Measurements from ENCODE around the gene SLC23A2. TPM values are rescaled to one million over a fixed set of nuclear protein-coding genes. Genes with fewer than 3 reads are reported as not detected.

Gene SLC23A2
- polyA plus RNA-seq, 1 of the 3 experiments (the other 2 are of a cell fraction): 14.0 TPM

GRCh38 chr20:4876731-4877130 is 124.6 kb downstream of the SLC23A2 start (continued):
- TF ChIP-seq FOXM1 (IDR thresholded peaks at IDR 0.05; ENCODE audit: low read depth) (no peak), USF2 (IDR thresholded peaks at IDR 0.05; ENCODE audit: borderline replicate concordance, low read depth, low read length) (no peak), RXRA (IDR thresholded peaks at IDR 0.05; ENCODE audit: borderline replicate concordance, low read depth) (no peak), USF1 (IDR thresholded peaks at IDR 0.05; ENCODE audit: borderline replicate concordance, low read depth) (no peak)

GRCh38 chr20:4876301-4876700 is 125.0 kb downstream of the SLC23A2 start:
- TF ChIP-seq TAF1 (IDR thresholded peaks at IDR 0.05; ENCODE audit: borderline replicate concordance, low read depth, low read length) (no peak), RFX5 (IDR thresholded peaks at IDR 0.05; ENCODE audit: low read length) (no peak), CTCF (IDR thresholded peaks at IDR 0.05) (no peak), USF1 (IDR thresholded peaks at IDR 0.05; ENCODE audit: borderline replicate concordance, low read depth) (no peak)
- CTCF ChIA-PET: no interaction called here
- H3K9ac ChIP-seq: no peak overlapping the region

GRCh38 chr20:4875578-4876067 is 125.7 kb downstream of the SLC23A2 start:
- no peak overlapping the region for H3K4me3 ChIP-seq (ENCODE audit: low read depth in 2 of 2, low read length in 1 of 2)
- H3K27ac ChIP-seq (ENCODE audit: low read depth in 2 of 2, low read length in 1 of 2): no peak overlapping the region
- no peaks in the 10 kb centered on the region for H3K9me2 ChIP-seq
- no peaks in the 10 kb centered on the region for H3K27me3 ChIP-seq (ENCODE audit: insufficient read depth)
- peaks cover 4 to 25% of the 10 kb centered on the region in 2 experiments for H3K36me3 ChIP-seq (replicated peaks in 1 of 2; ENCODE audit: control insufficient read depth in 1 of 2, insufficient read depth in 2 of 2, low read length in 1 of 2)
- WGBS (ENCODE audit: low lambda C conversion rate): 93% methylated on average over 16 of the region's 16 CpGs
- POLR2A ChIA-PET: no interaction called here
- no peak overlapping the region for H3K9ac ChIP-seq
- H3F3A ChIP-seq (replicated peaks; ENCODE audit: insufficient read depth): no peaks in the 10 kb centered on the region
- TF ChIP-seq ZBTB33 (IDR thresholded peaks at IDR 0.05; ENCODE audit: borderline replicate concordance, low read depth) (no peak), NRF1 (IDR thresholded peaks at IDR 0.05; ENCODE audit: low read depth, low read length) (no peak)
- H2AFZ ChIP-seq (ENCODE audit: low read depth): no peak overlapping the region
- no peaks in the 10 kb centered on the region; a peak in 1 of 4 replicates for H3K4me1 ChIP-seq (ENCODE audit: control insufficient read depth in 1 of 2, insufficient read depth in 2 of 2, low read depth in 1 of 2, low read length in 1 of 2)
- H3K9me3 ChIP-seq: no peaks in the 10 kb centered on the region
- CTCF ChIA-PET: no interaction called here
- no peaks in the 10 kb centered on the region for H3K79me2 ChIP-seq (ENCODE audit: insufficient read depth)
- DNase-seq: no peak
- no peak overlapping the region for H3K4me2 ChIP-seq
- no peaks in the 10 kb centered on the region for H4K20me1 ChIP-seq (ENCODE audit: insufficient read depth)

More at GRCh38 chr20:4876301-4876700, 125.0 kb downstream of the SLC23A2 start:
- no peak overlapping the region for H2AFZ ChIP-seq (ENCODE audit: low read depth)
- no peaks in the 10 kb centered on the region for H3F3A ChIP-seq (replicated peaks; ENCODE audit: insufficient read depth)
- no peak overlapping the region for H3K4me2 ChIP-seq
- no peaks in the 10 kb centered on the region; a peak in 1 of 4 replicates for H3K4me1 ChIP-seq (ENCODE audit: control insufficient read depth in 1 of 2, insufficient read depth in 2 of 2, low read depth in 1 of 2, low read length in 1 of 2)
- WGBS (ENCODE audit: low lambda C conversion rate): 71% methylated on average over 4 of the region's 4 CpGs
- no peak overlapping the region for H3K27ac ChIP-seq (ENCODE audit: low read depth in 2 of 2, low read length in 1 of 2)
- no peaks in the 10 kb centered on the region for H3K9me2 ChIP-seq
- no peak overlapping the region for H3K4me3 ChIP-seq (ENCODE audit: low read depth in 2 of 2, low read length in 1 of 2)
- H3K79me2 ChIP-seq (ENCODE audit: insufficient read depth): no peaks in the 10 kb centered on the region
- no peaks in the 10 kb centered on the region for H4K20me1 ChIP-seq (ENCODE audit: insufficient read depth)
- POLR2A ChIA-PET: no interaction called here
- no peak for DNase-seq
- H3K9me3 ChIP-seq: no peaks in the 10 kb centered on the region
- no peaks in the 10 kb centered on the region for H3K27me3 ChIP-seq (ENCODE audit: insufficient read depth)
- peaks cover 4 to 25% of the 10 kb centered on the region in 2 experiments for H3K36me3 ChIP-seq (replicated peaks in 1 of 2; ENCODE audit: control insufficient read depth in 1 of 2, insufficient read depth in 2 of 2, low read length in 1 of 2)
